H1 (cell line): Measurements from ENCODE around the gene MEGF9.

Source experiments
- CTCF ChIP-seq, 3 experiments: IDR thresholded peaks; 1 replicate in 2 of 3; 2 replicates in 1 of 3; pipeline versions ENCODE4 v1.5.1 to v1.6.1; 2011; ENCODE audit warnings: low read length in 3 of 3, mild to moderate bottlenecking in 3 of 3, inconsistent platforms in 2 of 3, low read depth in 1 of 3, moderate library complexity in 1 of 3; ENCODE audit not compliant: insufficient read depth in 1 of 3; ENCODE audit errors: control extremely low read depth in 1 of 3
- EP300 ChIP-seq, 2 experiments: IDR thresholded peaks; 1 replicate in 1 of 2; 2 replicates in 1 of 2; pipeline ENCODE4 v1.6.1; 2011 to 2012; ENCODE audit warnings: low read depth in 2 of 2, low read length in 2 of 2, mild to moderate bottlenecking in 2 of 2, borderline replicate concordance in 1 of 2, inconsistent platforms in 1 of 2, moderate library complexity in 1 of 2
- GTF2F1 ChIP-seq: IDR thresholded peaks from 2 replicates; pipeline ENCODE4 v1.6.1; 2012; ENCODE audit warnings: low read depth, low read length, improper control_type of control experiment, borderline replicate concordance
- JUN ChIP-seq: IDR thresholded peaks from 2 replicates; pipeline ENCODE4 v1.6.1; 2011; ENCODE audit warnings: low read depth, mild to moderate bottlenecking, improper control_type of control experiment, low read length
- JUND ChIP-seq: IDR thresholded peaks from 2 replicates; pipeline ENCODE4 v1.6.1; 2011; ENCODE audit warnings: mild to moderate bottlenecking, improper control_type of control experiment, low read length
- MAX ChIP-seq: IDR thresholded peaks from 2 replicates; pipeline ENCODE4 v1.6.1; 2012; ENCODE audit warnings: inconsistent platforms
- RFX5 ChIP-seq: IDR thresholded peaks from 2 replicates; pipeline ENCODE4 v1.6.1; 2011; ENCODE audit warnings: low read depth, low read length, improper control_type of control experiment, borderline replicate concordance
- SIN3A ChIP-seq, 2 experiments: IDR thresholded peaks in 1 of 2; conservative IDR thresholded peaks in 1 of 2; 2 replicates each; pipeline ENCODE4 v1.6.1; 2011 to 2012; ENCODE audit warnings: low read length in 2 of 2, improper control_type of control experiment in 1 of 2, low read depth in 1 of 2, mild to moderate bottlenecking in 1 of 2
- TAF1 ChIP-seq: IDR thresholded peaks from 2 replicates; pipeline ENCODE4 v1.6.1; 2011; ENCODE audit warnings: mild to moderate bottlenecking, low read depth, low read length

GRCh38 chr9:120608421-120608820 is 105.8 kb downstream of the MEGF9 start:
- TF ChIP-seq JUND (no peak), SIN3A (conservative IDR thresholded peaks at IDR 0.05 in 1 of 2, IDR thresholded peaks at IDR 0.05 in 1 of 2; ENCODE audit: low read depth in 1 of 2, low read length in 2 of 2) (no peak), TAF1 (no peak), JUN (no peak), EP300 (IDR thresholded peaks at IDR 0.05; ENCODE audit: borderline replicate concordance in 1 of 2, low read depth in 2 of 2, low read length in 2 of 2) (no peak), CTCF (IDR thresholded peaks at IDR 0.05; ENCODE audit: control extremely low read depth in 1 of 3, insufficient read depth in 1 of 3, low read depth in 1 of 3, low read length in 3 of 3) (no peak), RFX5 (no peak), GTF2F1 (no peak), MAX (no peak)
